A673 (cell line): Measurements from ENCODE around the gene KLK4.

ENCODE experiments used
- EZH2 ChIP-seq: fragments of 200-600 bp; sonication (generic); IDR thresholded peaks from 2 replicates; pipeline ENCODE4 v1.6.1; 2017; ENCODE audit warnings: borderline replicate concordance, low read depth, mild to moderate bottlenecking, mixed read lengths, antibody characterized with exemption, low read length; ENCODE audit not compliant: poor library complexity, severe bottlenecking
- TF ChIP-seq, protein P1 (sequence below): fragments of 300-800, 200-600 bp; sonication (generic); conservative IDR thresholded peaks from 2 replicates; pipeline ENCODE4 v1.5.1; 2017; ENCODE audit warnings: low read depth, mild to moderate bottlenecking, antibody characterized with exemption, low read length, moderate library complexity, mixed read lengths

- TF ChIP-seq, protein P1, sequence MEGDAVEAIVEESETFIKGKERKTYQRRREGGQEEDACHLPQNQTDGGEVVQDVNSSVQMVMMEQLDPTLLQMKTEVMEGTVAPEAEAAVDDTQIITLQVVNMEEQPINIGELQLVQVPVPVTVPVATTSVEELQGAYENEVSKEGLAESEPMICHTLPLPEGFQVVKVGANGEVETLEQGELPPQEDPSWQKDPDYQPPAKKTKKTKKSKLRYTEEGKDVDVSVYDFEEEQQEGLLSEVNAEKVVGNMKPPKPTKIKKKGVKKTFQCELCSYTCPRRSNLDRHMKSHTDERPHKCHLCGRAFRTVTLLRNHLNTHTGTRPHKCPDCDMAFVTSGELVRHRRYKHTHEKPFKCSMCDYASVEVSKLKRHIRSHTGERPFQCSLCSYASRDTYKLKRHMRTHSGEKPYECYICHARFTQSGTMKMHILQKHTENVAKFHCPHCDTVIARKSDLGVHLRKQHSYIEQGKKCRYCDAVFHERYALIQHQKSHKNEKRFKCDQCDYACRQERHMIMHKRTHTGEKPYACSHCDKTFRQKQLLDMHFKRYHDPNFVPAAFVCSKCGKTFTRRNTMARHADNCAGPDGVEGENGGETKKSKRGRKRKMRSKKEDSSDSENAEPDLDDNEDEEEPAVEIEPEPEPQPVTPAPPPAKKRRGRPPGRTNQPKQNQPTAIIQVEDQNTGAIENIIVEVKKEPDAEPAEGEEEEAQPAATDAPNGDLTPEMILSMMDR: no peak
- TF ChIP-seq EZH2: no peak
Measured at GRCh38 chr19:50894478-50895356, 16.5 kb downstream of the KLK4 start.
